ENCODE results near the gene TMX3. TPM values are rescaled to one million over a fixed set of nuclear protein-coding genes. Genes with fewer than 3 reads are reported as not detected.
A peak's percentile ranks its signal among the peaks of the same experiment; 100 is the strongest.

The TMX3 gene
- total and polyA plus RNA-seq, 2 donors (not counting 1 experiment from before 2014, with no cell fraction given) = 107 TPM

- Histone ChIP-seq H3K27me3 (ENCODE audit: control insufficient read depth, insufficient read depth, low read length) (no peaks in the 10 kb centered on the region), H3K9ac (ENCODE audit: insufficient read depth, low read length) (no peak overlapping the region), H3K4me3 (replicated peaks in 1 of 4; ENCODE audit: control extremely low read depth in 1 of 4, insufficient read depth in 1 of 4, low read depth in 3 of 4, low read length in 4 of 4) (peak overlapping the region in 3 of 4 experiments; percentile 87 to 94 (median 89)), H3K79me2 (ENCODE audit: control insufficient read depth, insufficient read depth, low read length) (peaks cover 32% of the 10 kb centered on the region), H3K36me3 (ENCODE audit: control insufficient read depth, insufficient read depth, low read length) (peaks cover 10% of the 10 kb centered on the region), H3K27ac (ENCODE audit: insufficient read depth, low read length) (no peak overlapping the region), H2AFZ (ENCODE audit: low read length) (no peak overlapping the region), H3K4me2 (ENCODE audit: extremely low read depth, insufficient read depth, low read length) (peak overlapping the region; percentile 93), H3K9me3 (ENCODE audit: control insufficient read depth, insufficient read depth, low read depth, low read length) (no peaks in the 10 kb centered on the region), H3K4me1 (ENCODE audit: control insufficient read depth, extremely low read depth, insufficient read depth, low read length) (peaks cover 4% of the 10 kb centered on the region), H4K20me1 (ENCODE audit: control insufficient read depth, extremely low read depth, insufficient read depth, low read length) (no peaks in the 10 kb centered on the region)
- TF ChIP-seq EZH2 (IDR thresholded peaks at IDR 0.05; ENCODE audit: low read length, missing control alignments) (no peak), CTCF (conservative IDR thresholded peaks at IDR 0.05 in 1 of 2, IDR thresholded peaks at IDR 0.05 in 1 of 2; ENCODE audit: low read depth in 1 of 2, low read length in 2 of 2) (no peak)
- DNase-seq (ENCODE audit: low read depth in 2 of 2) = no peak
Observed at GRCh38 chr18:68713131-68713530, 1.8 kb downstream of the TMX3 start.

- Histone ChIP-seq H3K4me2 (ENCODE audit: extremely low read depth, insufficient read depth, low read length) (peak overlapping the region; percentile 15), H3K27me3 (ENCODE audit: control insufficient read depth, insufficient read depth, low read length) (no peaks in the 10 kb centered on the region), H3K79me2 (ENCODE audit: control insufficient read depth, insufficient read depth, low read length) (peaks cover 22% of the 10 kb centered on the region), H3K9ac (ENCODE audit: insufficient read depth, low read length) (no peak overlapping the region), H3K9me3 (ENCODE audit: control insufficient read depth, insufficient read depth, low read depth, low read length) (no peaks in the 10 kb centered on the region), H3K4me1 (ENCODE audit: control insufficient read depth, extremely low read depth, insufficient read depth, low read length) (peaks cover 2% of the 10 kb centered on the region), H3K36me3 (ENCODE audit: control insufficient read depth, insufficient read depth, low read length) (peaks cover 8% of the 10 kb centered on the region), H3K27ac (ENCODE audit: insufficient read depth, low read length) (no peak overlapping the region), H3K4me3 (replicated peaks in 1 of 4; ENCODE audit: control extremely low read depth in 1 of 4, insufficient read depth in 1 of 4, low read depth in 3 of 4, low read length in 4 of 4) (no peak overlapping the region), H4K20me1 (ENCODE audit: control insufficient read depth, extremely low read depth, insufficient read depth, low read length) (no peaks in the 10 kb centered on the region), H2AFZ (ENCODE audit: low read length) (no peak overlapping the region)
- TF ChIP-seq EZH2 (IDR thresholded peaks at IDR 0.05; ENCODE audit: low read length, missing control alignments) = no peak
- TF ChIP-seq CTCF (conservative IDR thresholded peaks at IDR 0.05 in 1 of 2, IDR thresholded peaks at IDR 0.05 in 1 of 2; ENCODE audit: low read depth in 1 of 2, low read length in 2 of 2) = no peak
- DNase-seq (ENCODE audit: low read depth in 2 of 2) = no peak
Observed at GRCh38 chr18:68707646-68708045, 7.3 kb downstream of the TMX3 start.

- Histone ChIP-seq H3K4me1 (ENCODE audit: control insufficient read depth, extremely low read depth, insufficient read depth, low read length) (peaks cover 2% of the 10 kb centered on the region), H3K27me3 (ENCODE audit: control insufficient read depth, insufficient read depth, low read length) (no peaks in the 10 kb centered on the region), H2AFZ (ENCODE audit: low read length) (no peak overlapping the region), H3K4me3 (replicated peaks in 1 of 4; ENCODE audit: control extremely low read depth in 1 of 4, insufficient read depth in 1 of 4, low read depth in 3 of 4, low read length in 4 of 4) (no peak overlapping the region), H3K9ac (ENCODE audit: insufficient read depth, low read length) (no peak overlapping the region), H3K27ac (ENCODE audit: insufficient read depth, low read length) (no peak overlapping the region), H3K4me2 (ENCODE audit: extremely low read depth, insufficient read depth, low read length) (no peak overlapping the region), H3K36me3 (ENCODE audit: control insufficient read depth, insufficient read depth, low read length) (peaks cover 2% of the 10 kb centered on the region), H3K9me3 (ENCODE audit: control insufficient read depth, insufficient read depth, low read depth, low read length) (no peaks in the 10 kb centered on the region), H4K20me1 (ENCODE audit: control insufficient read depth, extremely low read depth, insufficient read depth, low read length) (no peaks in the 10 kb centered on the region), H3K79me2 (ENCODE audit: control insufficient read depth, insufficient read depth, low read length) (peaks cover 11% of the 10 kb centered on the region)
- DNase-seq (ENCODE audit: low read depth in 2 of 2) = no peak
- TF ChIP-seq CTCF (conservative IDR thresholded peaks at IDR 0.05 in 1 of 2, IDR thresholded peaks at IDR 0.05 in 1 of 2; ENCODE audit: low read depth in 1 of 2, low read length in 2 of 2) (no peak), EZH2 (IDR thresholded peaks at IDR 0.05; ENCODE audit: low read length, missing control alignments) (no peak)
Observed at GRCh38 chr18:68705119-68705518, 9.8 kb downstream of the TMX3 start.

Data from fibroblast of lung (primary cell).